BJ (cell line): ENCODE data around the gene TXNL4A. TPM values are rescaled to one million over a fixed set of nuclear protein-coding genes. Genes with fewer than 3 reads are reported as not detected.
A peak's percentile ranks its signal among the peaks of the same experiment; 100 is the strongest.

ENCODE experiments used
- CTCF ChIA-PET: fragments of 350-600 bp; formaldehyde crosslinking; extraction: SDS; loops from one replicate; lab custom pipeline; 2021; ENCODE audit warnings: antibody characterized with exemption, inconsistent platforms; lab: Yijun Ruan, JAX
- POLR2A ChIA-PET: fragments of 300-600 bp; sonication (Branson Sonifier 250); formaldehyde crosslinking; extraction: SDS; loops from one replicate; lab custom pipeline; 2021; ENCODE audit warnings: antibody characterized with exemption; lab: Charles Lee
- DNase-seq: peaks from one replicate; pipeline ENCODE4 v3.0.0-alpha.2; 2011; ENCODE audit warnings: low read depth
- H3K27me3 ChIP-seq: 2 replicates; pipeline ENCODE4 v1.6.0; 2011; ENCODE audit warnings: low read length; ENCODE audit not compliant: control insufficient read depth, insufficient read depth
- H3K36me3 ChIP-seq: 2 replicates; pipeline ENCODE4 v1.5.1; 2011; ENCODE audit warnings: low read length; ENCODE audit not compliant: control insufficient read depth, insufficient read depth
- H3K4me3 ChIP-seq: 2 replicates; pipeline ENCODE4 v1.5.1; 2011; ENCODE audit warnings: low read depth, mild to moderate bottlenecking, control low read depth, low read length
- CTCF ChIP-seq: IDR thresholded peaks from 2 replicates; pipeline ENCODE4 v1.5.1; 2011; ENCODE audit warnings: low read depth, mild to moderate bottlenecking, control low read depth, inconsistent platforms, low read length, moderate library complexity; ENCODE audit not compliant: insufficient read depth
- polyA plus RNA-seq: library from polyadenylated mRNA; depleted of rRNA; stranded (reverse); fragments of >200 nt; gene quantifications from 2 replicates; pipeline ENCODE4 v1.2.3, GENCODE V29; 2011

TXNL4A gene
- polyA plus RNA-seq, 1 experiment, result 95.8 TPM

GRCh38 chr18:79952456-79952995 lies 35.8 kb downstream of the TXNL4A start:
- Histone ChIP-seq H3K27me3 (no peaks in the 10 kb centered on the region), H3K4me3 (peak overlapping the region; percentile 90), H3K36me3 (peaks cover 8% of the 10 kb centered on the region)
- ChIA-PET POLR2A (no interaction called here), CTCF (interaction anchor here (0.7 kb wide), 1 partner anchor 294 kb away, joined by 3 read pairs; no protein-coding TSS in a partner anchor)
- DNase-seq, result no peak
- no peak for TF ChIP-seq CTCF

GRCh38 chr18:79951545-79952455 lies 36.6 kb downstream of the TXNL4A start, which contains the start of gene SLC66A2:
SLC66A2 (minus strand) TSS chr18:79951653; CDS start chr18:79950926, 727 bp downstream.
- no peak for DNase-seq
- peaks cover 8% of the 10 kb centered on the region for H3K36me3 ChIP-seq
- no peaks in the 10 kb centered on the region for H3K27me3 ChIP-seq
- peak within 1 kb of the TSS; percentile 90 for H3K4me3 ChIP-seq
- no peak for TF ChIP-seq CTCF
- ChIA-PET POLR2A (interaction anchor here (0.6 kb wide), 1 partner anchor 160 kb away, joined by 4 read pairs; no protein-coding TSS in a partner anchor), CTCF (interaction anchor here (1.6 kb wide), 1 partner anchor 11 kb away, joined by 6 read pairs; no protein-coding TSS in a partner anchor)

GRCh38 chr18:79950515-79951341 lies 37.6 kb downstream of the TXNL4A start:
- CTCF ChIA-PET, result interaction anchor here (0.7 to 1.6 kb wide), 3 partner anchors 10 to 37 kb away, joined by 3 to 6 read pairs (median 4); partner anchors contain the start of gene TXNL4A

GRCh38 chr18:79949697-79950487 lies 38.5 kb downstream of the TXNL4A start:
- DNase-seq, result no peak
- ChIA-PET CTCF (interaction anchor here (0.7 to 1.5 kb wide), 3 partner anchors 9 to 38 kb away, joined by 3 to 4 read pairs (median 4); partner anchors contain the start of gene TXNL4A), POLR2A (interaction anchor here (0.5 kb wide), 1 partner anchor 16 kb away, joined by 6 read pairs; no protein-coding TSS in a partner anchor)
- Histone ChIP-seq H3K27me3 (no peaks in the 10 kb centered on the region), H3K4me3 (peak overlapping the region; percentile 90), H3K36me3 (peaks cover 8% of the 10 kb centered on the region)
- no peak for TF ChIP-seq CTCF

More at GRCh38 chr18:79950515-79951341, 37.6 kb downstream of the TXNL4A start:
- TF ChIP-seq CTCF, result no peak
- Histone ChIP-seq H3K27me3 (no peaks in the 10 kb centered on the region), H3K4me3 (peak overlapping the region; percentile 90), H3K36me3 (peaks cover 8% of the 10 kb centered on the region)
- no peak for DNase-seq
- POLR2A ChIA-PET, result no interaction called here
